ENCODE data around the gene PRSS57. TPM values are rescaled to one million over a fixed set of nuclear protein-coding genes. Genes with fewer than 3 reads are reported as not detected.

Gene PRSS57
- total RNA-seq, 1 experiment from 2014 or later: not detected

DNA sequence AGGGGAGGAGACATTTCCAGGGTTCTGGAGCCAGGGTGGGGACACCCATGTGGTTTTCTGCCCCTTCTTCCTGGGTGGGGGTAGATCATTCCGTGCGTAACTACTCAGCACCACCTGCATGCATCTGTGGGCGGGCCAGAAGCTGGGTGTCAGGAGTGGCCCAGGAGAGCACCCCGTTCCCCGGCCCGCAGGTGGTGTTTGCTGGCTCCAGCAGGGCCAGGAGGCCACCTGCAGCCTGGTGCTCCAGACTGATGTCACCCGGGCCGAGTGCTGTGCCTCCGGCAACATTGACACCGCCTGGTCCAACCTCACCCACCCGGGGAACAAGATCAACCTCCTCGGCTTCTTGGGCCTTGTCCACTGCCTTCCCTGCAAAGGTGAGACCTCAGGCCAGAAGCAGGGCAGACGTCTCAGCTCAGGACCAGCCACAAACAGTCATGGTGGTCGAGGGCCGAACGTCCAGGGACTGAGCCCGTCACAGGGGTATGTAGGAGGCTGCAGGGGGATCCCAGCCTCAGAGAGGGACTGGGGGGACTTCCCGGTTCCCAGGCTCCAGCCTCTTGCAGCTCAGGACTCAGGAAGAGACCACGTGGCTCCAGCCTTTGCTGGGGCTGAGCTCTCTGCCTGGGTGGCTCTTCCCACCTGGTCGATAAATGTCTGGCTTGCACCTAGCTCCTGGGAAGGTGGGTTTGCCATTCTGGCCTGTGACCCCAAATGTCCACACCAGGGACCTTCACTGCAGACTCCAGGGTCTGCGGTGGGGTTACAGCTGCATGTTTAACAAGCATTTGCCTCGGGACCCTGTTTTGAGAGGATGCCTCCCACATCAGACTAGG, 17.4 kb downstream of the PRSS57 start:
- intact Hi-C loops (cut with micrococcal nuclease; ENCODE audit: unreplicated experiment): no loop called here
- no peak for DNase-seq (ENCODE audit: low spot score)

DNA sequence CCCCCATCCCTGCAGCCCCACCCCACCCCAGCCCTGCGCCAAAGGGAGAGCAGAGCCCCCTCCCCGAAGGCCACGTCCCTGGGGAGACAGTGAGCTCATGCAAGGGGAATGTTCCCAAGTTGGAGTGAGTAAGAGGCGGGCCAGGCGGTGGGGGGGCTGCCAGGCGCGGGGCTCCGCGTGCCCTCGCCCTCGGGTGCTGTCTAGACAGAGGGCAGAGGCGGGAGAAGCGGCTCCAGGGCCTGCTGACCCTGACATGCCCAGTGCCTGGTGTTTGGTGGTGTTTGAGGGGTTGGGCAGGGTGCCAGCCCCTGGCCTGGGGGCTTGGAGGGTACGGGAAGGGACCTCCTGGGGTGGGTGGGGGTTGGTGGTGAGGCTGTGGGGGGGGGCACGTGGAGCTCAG, 18.1 kb downstream of the PRSS57 start:
- no peak for TF ChIP-seq EZH2 (IDR thresholded peaks at IDR 0.05; ENCODE audit: borderline replicate concordance, low read depth, low read length, poor library complexity, severe bottlenecking)
- TF ChIP-seq, protein P1, sequence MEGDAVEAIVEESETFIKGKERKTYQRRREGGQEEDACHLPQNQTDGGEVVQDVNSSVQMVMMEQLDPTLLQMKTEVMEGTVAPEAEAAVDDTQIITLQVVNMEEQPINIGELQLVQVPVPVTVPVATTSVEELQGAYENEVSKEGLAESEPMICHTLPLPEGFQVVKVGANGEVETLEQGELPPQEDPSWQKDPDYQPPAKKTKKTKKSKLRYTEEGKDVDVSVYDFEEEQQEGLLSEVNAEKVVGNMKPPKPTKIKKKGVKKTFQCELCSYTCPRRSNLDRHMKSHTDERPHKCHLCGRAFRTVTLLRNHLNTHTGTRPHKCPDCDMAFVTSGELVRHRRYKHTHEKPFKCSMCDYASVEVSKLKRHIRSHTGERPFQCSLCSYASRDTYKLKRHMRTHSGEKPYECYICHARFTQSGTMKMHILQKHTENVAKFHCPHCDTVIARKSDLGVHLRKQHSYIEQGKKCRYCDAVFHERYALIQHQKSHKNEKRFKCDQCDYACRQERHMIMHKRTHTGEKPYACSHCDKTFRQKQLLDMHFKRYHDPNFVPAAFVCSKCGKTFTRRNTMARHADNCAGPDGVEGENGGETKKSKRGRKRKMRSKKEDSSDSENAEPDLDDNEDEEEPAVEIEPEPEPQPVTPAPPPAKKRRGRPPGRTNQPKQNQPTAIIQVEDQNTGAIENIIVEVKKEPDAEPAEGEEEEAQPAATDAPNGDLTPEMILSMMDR (conservative IDR thresholded peaks at IDR 0.05; ENCODE audit: low read depth, low read length): no peak
- peaks cover 7% of the 10 kb centered on the region for H3K27me3 ChIP-seq (replicated peaks; ENCODE audit: insufficient read depth, low read depth, low read length, poor library complexity)
- peak overlapping the region; percentile 33 for H3K4me3 ChIP-seq (ENCODE audit: low read depth, low read length, poor library complexity, severe bottlenecking)
- DNase-seq (ENCODE audit: low spot score): peak; percentile 70
- ChIA-PET POLR2A (ENCODE audit: low non-redundant PET) (no interaction called here), CTCF (interaction anchor here (1.0 kb wide), 1 partner anchor 57 kb away, joined by 6 read pairs; no protein-coding TSS in a partner anchor)
- H3K36me3 ChIP-seq (ENCODE audit: insufficient read depth, low read length, poor library complexity, severe bottlenecking): no peaks in the 10 kb centered on the region
- H3K9me3 ChIP-seq (ENCODE audit: low read depth, low read length, poor library complexity, severe bottlenecking): no peaks in the 10 kb centered on the region
- no TSS peak for BruUV-seq (replicated peaks)
- H3K27ac ChIP-seq (ENCODE audit: low read depth, low read length, poor library complexity, severe bottlenecking): no peak overlapping the region
- intact Hi-C loops (cut with micrococcal nuclease; ENCODE audit: unreplicated experiment): no loop called here
- H3K4me1 ChIP-seq (ENCODE audit: insufficient read depth, low read length, poor library complexity, severe bottlenecking): peaks cover 27% of the 10 kb centered on the region

More for the DNA sequence above, 17.4 kb downstream of the PRSS57 start:
- no TSS peak for BruUV-seq (replicated peaks)
- H3K36me3 ChIP-seq (ENCODE audit: insufficient read depth, low read length, poor library complexity, severe bottlenecking): no peaks in the 10 kb centered on the region
- H3K9me3 ChIP-seq (ENCODE audit: low read depth, low read length, poor library complexity, severe bottlenecking): no peaks in the 10 kb centered on the region
- POLR2A ChIA-PET (ENCODE audit: low non-redundant PET): no interaction called here
- TF ChIP-seq, protein P1 (conservative IDR thresholded peaks at IDR 0.05; ENCODE audit: low read depth, low read length): no peak
- TF ChIP-seq EZH2 (IDR thresholded peaks at IDR 0.05; ENCODE audit: borderline replicate concordance, low read depth, low read length, poor library complexity, severe bottlenecking): no peak
- H3K4me1 ChIP-seq (ENCODE audit: insufficient read depth, low read length, poor library complexity, severe bottlenecking): peaks cover 27% of the 10 kb centered on the region
- no peak overlapping the region for H3K27ac ChIP-seq (ENCODE audit: low read depth, low read length, poor library complexity, severe bottlenecking)
- CTCF ChIA-PET: interaction anchor here (1.0 kb wide), 1 partner anchor 56 kb away, joined by 6 read pairs; no protein-coding TSS in a partner anchor
- H3K4me3 ChIP-seq (ENCODE audit: low read depth, low read length, poor library complexity, severe bottlenecking): no peak overlapping the region
- H3K27me3 ChIP-seq (replicated peaks; ENCODE audit: insufficient read depth, low read depth, low read length, poor library complexity): peaks cover 7% of the 10 kb centered on the region

DNA sequence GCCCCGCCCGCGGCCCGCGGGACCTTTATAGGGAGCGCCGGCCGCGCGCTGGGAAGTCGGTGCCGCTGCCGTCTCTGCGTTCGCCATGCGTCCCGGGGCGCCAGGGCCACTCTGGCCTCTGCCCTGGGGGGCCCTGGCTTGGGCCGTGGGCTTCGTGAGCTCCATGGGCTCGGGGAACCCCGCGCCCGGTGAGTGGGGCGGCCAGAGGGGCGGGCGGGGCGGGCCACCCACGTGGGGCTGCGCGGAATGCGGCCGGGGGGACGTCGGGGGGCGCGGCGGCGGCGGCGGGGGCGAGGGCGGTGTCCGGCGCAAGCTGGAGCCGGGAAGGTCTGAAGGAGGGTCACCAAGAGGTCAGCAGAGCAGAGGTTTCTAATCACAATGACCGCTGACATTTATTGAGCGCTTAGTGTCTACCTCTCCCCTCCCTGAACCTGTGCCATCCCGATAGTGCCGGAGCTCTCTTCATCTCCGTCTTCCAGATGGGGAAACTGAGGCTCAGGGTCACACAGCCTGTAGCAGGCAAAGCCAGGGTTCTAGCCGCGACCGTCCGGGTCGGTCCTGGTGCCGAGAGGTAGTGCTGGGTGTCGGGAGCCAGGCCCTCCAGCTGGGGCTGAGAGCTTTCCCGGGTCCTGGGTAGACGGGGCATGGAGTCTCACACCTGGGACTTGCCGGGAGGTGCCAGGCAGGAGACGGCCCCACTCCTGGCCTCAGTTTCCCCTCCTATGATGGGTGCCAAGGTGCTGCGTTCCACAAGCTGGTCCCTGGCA, 18.7 kb downstream of the PRSS57 start, which contains the start of gene FSTL3:
FSTL3 (plus strand) TSS at position 54 of the 767 bp plus-strand sequence; CDS start at position 86, 32 bp downstream.
- intact Hi-C loops (cut with micrococcal nuclease; ENCODE audit: unreplicated experiment): no loop called here
- no TSS peak for BruUV-seq (replicated peaks)
- no peak for DNase-seq (ENCODE audit: low spot score)

More for the DNA sequence above, 18.7 kb downstream of the PRSS57 start, which contains the start of gene FSTL3:
- peaks cover 27% of the 10 kb centered on the region for H3K4me1 ChIP-seq (ENCODE audit: insufficient read depth, low read length, poor library complexity, severe bottlenecking)
- no peak within 1 kb of the TSS for H3K27ac ChIP-seq (ENCODE audit: low read depth, low read length, poor library complexity, severe bottlenecking)
- H3K36me3 ChIP-seq (ENCODE audit: insufficient read depth, low read length, poor library complexity, severe bottlenecking): no peaks in the 10 kb centered on the region
- H3K27me3 ChIP-seq (replicated peaks; ENCODE audit: insufficient read depth, low read depth, low read length, poor library complexity): peaks cover 7% of the 10 kb centered on the region
- no peak for TF ChIP-seq EZH2 (IDR thresholded peaks at IDR 0.05; ENCODE audit: borderline replicate concordance, low read depth, low read length, poor library complexity, severe bottlenecking)
- TF ChIP-seq, protein P1 (conservative IDR thresholded peaks at IDR 0.05; ENCODE audit: low read depth, low read length): no peak
- H3K9me3 ChIP-seq (ENCODE audit: low read depth, low read length, poor library complexity, severe bottlenecking): no peaks in the 10 kb centered on the region
- peak within 1 kb of the TSS; percentile 33 for H3K4me3 ChIP-seq (ENCODE audit: low read depth, low read length, poor library complexity, severe bottlenecking)
- ChIA-PET POLR2A (ENCODE audit: low non-redundant PET) (no interaction called here), CTCF (no interaction called here)

Measured in A673 (cell line).